ENCODE measurements around the gene PRPF31.
"Not testable (repeated sequence)": the region's sequence is repeated elsewhere in the genome, so short reads cannot be mapped to it uniquely, and the experiment has no call there.

The PRPF31 gene

DNA sequence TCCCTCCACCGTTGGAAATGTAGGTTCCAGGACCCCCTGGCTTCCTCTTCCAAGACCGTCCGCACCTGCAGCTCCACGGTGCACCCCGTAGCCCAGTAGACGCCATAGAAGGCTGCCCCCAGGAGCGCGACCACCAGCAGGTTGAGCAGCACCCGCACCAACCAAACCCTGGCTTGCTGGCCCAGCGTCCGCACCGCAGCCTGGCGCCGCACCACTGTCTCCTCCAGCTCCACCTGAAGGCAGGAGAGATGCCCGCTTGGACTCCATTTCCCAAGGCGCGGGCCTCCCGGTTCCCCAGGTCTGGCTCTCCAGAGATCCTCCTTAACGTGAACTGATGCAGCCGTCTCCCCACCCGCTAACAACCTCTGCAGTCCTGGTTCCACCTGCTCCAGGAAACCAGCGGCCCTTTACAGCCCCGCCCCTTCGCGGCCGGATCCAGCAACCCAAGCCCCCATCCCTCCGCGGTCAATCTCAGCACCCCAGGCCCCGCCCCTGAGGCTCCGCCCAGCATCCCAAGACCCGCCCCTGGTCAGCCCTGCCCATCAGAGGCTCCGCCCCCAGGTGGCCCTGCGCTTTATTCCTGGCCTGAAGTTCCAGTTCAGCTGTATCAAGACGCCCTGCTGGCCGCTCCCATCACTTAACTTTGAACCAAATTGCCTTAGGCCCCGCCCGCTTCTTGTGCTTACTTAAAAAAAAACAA is 49.0 kb downstream of the PRPF31 start:
- no peak for DNase-seq

DNA sequence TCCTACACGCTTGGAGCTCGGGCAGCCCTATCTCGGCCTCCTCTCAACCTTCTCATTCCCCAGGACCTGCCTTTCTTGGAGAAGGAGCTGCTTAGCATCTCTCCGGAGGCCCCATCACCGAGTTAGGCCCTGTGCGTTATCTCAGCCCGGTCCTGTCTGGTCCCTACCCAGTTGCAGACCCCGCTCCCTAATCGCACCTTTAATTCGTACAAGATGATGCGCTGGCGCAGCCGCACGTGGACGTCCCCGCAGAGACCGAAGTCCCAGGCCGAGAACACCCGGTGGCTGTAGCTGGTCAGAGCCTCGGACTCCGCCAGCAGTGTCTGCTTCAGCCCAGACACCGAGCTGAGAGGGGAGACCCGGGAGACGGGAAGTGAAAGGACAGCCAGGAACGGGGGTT is 49.7 kb downstream of the PRPF31 start:
- DNase-seq, result no peak

DNA sequence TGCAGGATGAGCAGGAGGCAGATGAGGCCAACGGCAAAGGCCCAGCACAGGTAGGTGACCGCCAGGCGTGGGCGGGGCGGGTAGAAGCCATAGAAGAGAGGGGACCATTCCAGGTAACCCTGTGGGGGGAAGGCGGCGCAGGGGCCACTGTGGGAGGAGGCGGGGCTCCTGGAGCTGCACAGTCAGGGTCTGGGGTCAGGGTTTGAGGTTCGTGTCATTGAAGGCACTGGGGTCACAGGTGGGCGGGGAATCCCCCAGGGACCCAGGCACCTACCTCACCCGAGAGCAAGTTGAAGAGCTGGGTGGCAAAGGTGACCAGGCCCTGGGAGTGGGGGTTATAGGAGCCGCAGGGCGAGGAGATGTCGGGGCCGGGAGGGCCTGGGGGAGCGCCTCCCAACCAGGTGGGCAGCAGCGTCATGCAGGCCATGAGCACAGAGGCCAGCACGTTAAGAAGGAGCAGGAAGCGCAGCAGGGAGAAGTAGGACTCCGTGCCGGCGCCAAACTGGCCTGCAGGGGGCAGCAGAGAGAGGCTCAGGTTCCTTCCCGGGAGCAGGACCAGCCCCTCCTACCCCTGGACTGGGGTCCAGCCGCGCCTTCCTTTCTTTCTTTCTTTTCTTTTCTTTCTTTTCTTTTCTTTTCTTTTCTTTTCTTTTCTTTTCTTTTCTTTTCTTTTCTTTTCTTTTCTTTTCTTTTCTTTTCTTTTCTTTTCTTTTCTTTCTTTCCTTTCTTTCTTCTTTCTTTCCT is 52.8 kb downstream of the PRPF31 start:
- DNase-seq, result peak; percentile 81

GRCh38 chr19:54169149-54169740 is 53.7 kb downstream of the PRPF31 start:
- no peak for DNase-seq

DNA sequence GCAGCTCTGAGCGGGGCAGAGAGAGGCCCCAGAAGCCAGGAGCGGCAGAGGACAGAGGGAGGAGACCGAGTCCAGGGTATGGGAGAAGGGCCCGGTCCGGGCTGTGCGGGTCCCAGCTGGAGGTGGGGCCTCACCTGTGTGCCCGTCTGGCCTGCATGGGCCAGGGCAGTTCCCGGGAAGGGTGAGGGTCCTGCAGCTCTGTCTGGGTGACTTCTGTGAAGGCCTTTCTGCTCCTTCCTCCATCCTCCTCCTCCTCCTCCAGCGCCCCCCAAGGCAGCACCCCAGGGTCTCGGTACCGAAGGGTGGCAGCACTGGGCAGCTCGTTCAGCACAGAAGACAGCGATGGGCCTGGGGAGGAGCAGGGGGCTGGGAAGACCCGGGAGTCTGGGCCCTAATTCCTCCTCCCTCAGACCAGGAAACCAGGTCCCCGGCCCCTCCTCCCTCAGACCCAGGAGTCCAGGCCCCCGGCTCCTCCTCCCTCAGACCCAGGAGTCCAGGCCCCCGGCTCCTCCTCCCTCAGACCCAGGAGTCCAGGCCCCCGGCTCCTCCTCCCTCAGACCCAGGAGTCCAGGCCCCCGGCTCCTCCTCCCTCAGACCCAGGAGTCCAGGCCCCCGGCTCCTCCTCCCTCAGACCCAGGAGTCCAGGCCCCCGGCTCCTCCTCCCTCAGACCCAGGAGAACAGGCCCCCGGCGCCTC is 56.3 kb downstream of the PRPF31 start:
- not testable (repeated sequence) for DNase-seq

GRCh38 chr19:54172471-54173358 is 57.2 kb downstream of the PRPF31 start, which contains the start of gene TMC4:
TMC4 (minus strand) TSS chr19:54173160; CDS start chr19:54173117, 43 bp downstream.
- DNase-seq, result no peak

DNA sequence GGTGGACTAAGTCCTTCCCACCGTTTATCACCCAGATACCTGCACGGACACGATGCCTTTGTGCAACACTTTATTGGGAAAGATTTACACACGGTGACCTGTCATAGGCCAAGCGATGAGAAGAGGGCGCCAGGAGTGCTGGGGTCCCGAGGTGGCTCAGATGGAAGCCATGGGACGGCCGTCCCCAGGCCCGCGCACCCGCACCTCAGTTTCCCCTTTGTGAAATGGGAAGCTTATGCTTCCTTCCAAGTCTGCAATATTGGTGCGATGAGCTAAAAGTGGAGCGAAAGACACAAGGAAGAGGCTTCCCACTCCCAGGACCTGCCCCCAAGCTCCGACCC is 57.8 kb downstream of the PRPF31 start:
- no peak for DNase-seq

DNA sequence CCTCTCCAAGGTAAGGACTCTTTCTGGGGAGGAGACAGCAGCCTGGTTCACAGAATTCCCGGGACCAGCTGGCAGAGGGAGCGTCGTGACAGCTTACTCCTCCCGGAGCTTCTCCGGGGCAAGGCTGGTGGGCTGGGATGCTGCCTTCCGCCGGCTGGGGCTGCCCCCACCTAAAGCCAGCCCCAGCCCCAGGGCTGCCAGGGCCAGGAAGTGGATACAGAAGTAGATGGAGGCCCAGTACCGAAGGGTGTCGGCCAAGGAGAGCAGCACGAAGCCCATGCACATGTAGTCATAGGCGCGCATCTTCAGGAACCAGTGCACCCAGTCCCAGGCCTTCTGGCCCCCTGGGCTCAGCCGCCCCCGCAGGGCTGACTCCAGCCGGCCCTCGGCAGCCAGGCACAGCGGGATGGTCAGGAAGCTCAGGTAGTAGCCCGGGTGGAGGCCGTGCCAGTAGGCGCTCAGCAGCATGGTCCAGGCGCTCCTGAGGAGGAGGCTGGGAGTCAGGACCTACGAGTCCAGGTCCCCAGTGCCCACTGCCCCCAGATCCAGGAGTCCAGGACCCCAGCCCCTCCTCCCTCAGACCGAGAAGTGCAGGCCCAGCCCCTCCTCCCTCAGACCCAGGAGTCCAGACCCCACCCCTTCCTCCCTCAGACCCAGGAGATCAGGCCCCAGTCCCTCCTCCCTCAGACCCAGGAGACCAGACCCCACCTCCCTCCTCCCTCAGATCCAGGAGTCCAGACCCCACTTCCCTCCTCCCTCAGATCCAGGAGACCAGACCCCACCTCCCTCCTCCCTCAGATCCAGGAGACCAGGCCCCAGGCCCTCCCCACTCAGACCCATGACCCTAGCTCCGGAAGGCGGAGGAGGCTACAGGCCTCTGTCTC is 58.6 kb downstream of the PRPF31 start:
- no peak for DNase-seq

DNA sequence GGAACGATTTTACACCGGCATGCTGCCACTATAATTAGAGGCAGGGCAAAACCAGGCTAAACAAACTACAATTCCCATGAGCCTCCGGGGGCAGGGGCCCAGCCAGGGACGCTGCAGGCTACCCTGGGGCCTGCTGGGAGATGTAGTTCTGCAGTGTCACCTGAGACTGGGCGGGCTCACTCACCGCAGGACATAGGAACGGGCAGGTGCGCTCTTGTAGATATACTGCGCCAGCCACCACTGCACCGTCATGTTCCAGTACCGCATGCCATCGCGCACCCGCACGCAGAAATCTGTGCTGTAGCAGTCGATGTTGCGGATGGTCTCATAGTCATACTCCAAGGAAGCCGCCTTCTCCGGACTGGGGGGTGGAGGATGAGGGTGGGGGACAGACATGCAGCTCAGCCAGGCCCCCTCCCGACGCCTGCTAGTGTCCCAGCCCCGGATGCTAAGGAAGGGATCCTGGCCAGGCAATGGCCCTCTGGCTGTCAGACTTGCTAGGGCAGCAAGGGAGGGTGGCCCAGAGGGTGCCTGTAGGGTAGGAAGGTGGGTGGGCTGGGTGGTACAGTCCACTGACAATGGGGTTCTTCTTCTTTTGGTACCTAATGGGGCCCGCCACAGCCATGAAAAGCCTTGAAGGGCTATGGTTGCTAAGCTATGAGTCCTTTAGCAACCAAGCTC is 63.2 kb downstream of the PRPF31 start:
- DNase-seq, result no peak

- DNase-seq, result no peak
Measured at GRCh38 chr19:54179262-54179852, 63.8 kb downstream of the PRPF31 start.

- peak; percentile 40 for DNase-seq
Measured at GRCh38 chr19:54179921-54180461, 64.4 kb downstream of the PRPF31 start.

DNA sequence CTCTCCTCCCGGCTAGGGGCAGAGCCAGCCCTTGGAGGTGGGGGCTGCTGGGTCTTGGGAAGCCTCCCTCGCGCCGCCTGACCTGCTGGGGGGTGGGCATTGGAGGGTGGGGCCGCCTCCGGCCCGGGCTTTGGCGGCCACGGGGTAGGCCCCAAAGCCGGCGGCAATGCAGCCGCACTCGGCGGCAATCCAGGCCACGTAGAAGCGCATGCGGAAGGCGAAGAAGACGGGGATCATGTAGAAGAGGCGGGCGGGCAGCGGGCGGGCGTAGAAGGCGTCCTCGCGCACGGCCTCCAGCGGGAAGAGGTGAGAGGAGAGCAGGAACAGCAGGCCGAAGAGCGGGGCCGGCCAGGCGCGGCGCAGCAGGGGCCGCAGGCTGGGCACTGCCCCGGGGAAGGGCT is 65.1 kb downstream of the PRPF31 start:
- no peak for DNase-seq

Measured in fibroblast of upper back skin (primary cell).